Right atrium auricular region (tissue), 2 donors: ENCODE data around the gene KIT. TPM values are rescaled to one million over a fixed set of nuclear protein-coding genes. Genes with fewer than 3 reads are reported as not detected.

ENCODE experiments used
- DNase-seq: peaks from one replicate; pipeline ENCODE4 v3.0.0-alpha.2; 2019; ENCODE audit warnings: low spot score
- H3K27ac ChIP-seq, 2 donors: fragments of 200-600 bp; sonication (generic); 1 replicate in 1 of 2; 2 replicates in 1 of 2; pipeline ENCODE4 v1.5.1; 2016 to 2019
- H3K27me3 ChIP-seq, 2 donors: fragments of 200-600 bp; sonication (generic); one replicate each; pipeline versions ENCODE4 v1.5.1 to v1.6.0; 2017 to 2019
- H3K36me3 ChIP-seq: fragments of 200-600 bp; sonication (generic); one replicate; pipeline ENCODE4 v1.5.1; 2016
- H3K4me1 ChIP-seq, 2 donors: fragments of 200-600 bp; sonication (generic); one replicate each; pipeline versions ENCODE4 v1.5.1 to v1.6.0; 2017 to 2019
- H3K4me3 ChIP-seq, 2 donors: fragments of 200-600 bp; sonication (generic); 1 replicate in 1 of 2; 2 replicates in 1 of 2; pipeline ENCODE4 v1.5.1; 2017 to 2019; ENCODE audit warnings: mild to moderate bottlenecking in 1 of 2, moderate library complexity in 1 of 2
- H3K9me3 ChIP-seq, 2 donors: fragments of 200-600 bp; sonication (generic); one replicate each; pipeline ENCODE4 v1.5.1; 2019
- CTCF ChIP-seq, 2 donors: fragments of 200-600 bp; sonication (generic); IDR thresholded peaks; one replicate each; pipeline ENCODE4 v1.5.1; 2019; ENCODE audit warnings: antibody characterized with exemption in 2 of 2
- total RNA-seq, 2 donors: library from RNA; depleted of rRNA; stranded (reverse); fragments of >200 nt; gene quantifications; one replicate each; pipeline ENCODE4 v1.1.0, GENCODE V29; 2016

Gene KIT
- total RNA-seq, 2 donors from 2014 or later: 1.5 to 2.6 TPM

GRCh38 chr4:54669831-54670230 lies 12.1 kb downstream of the KIT start:
- H3K36me3 ChIP-seq: no peaks in the 10 kb centered on the region
- no peaks in the 10 kb centered on the region for H3K9me3 ChIP-seq
- no peak for TF ChIP-seq CTCF (IDR thresholded peaks at IDR 0.05)
- H3K27me3 ChIP-seq: no peaks in the 10 kb centered on the region
- no peak overlapping the region for H3K4me3 ChIP-seq
- no peaks in the 10 kb centered on the region for H3K4me1 ChIP-seq
- no peak overlapping the region for H3K27ac ChIP-seq
- no peak for DNase-seq

GRCh38 chr4:54675721-54676461 lies 18.1 kb downstream of the KIT start:
- no peaks in the 10 kb centered on the region for H3K9me3 ChIP-seq
- no peak overlapping the region for H3K27ac ChIP-seq
- no peaks in the 10 kb centered on the region for H3K27me3 ChIP-seq
- DNase-seq: no peak
- no peaks in the 10 kb centered on the region for H3K36me3 ChIP-seq
- no peak overlapping the region for H3K4me3 ChIP-seq
- no peaks in the 10 kb centered on the region for H3K4me1 ChIP-seq
- TF ChIP-seq CTCF (IDR thresholded peaks at IDR 0.05): no peak

GRCh38 chr4:54676658-54677057 lies 18.9 kb downstream of the KIT start:
- H3K27ac ChIP-seq: no peak overlapping the region

GRCh38 chr4:54677416-54677815 lies 19.7 kb downstream of the KIT start:
- Histone ChIP-seq H3K4me1 (no peaks in the 10 kb centered on the region), H3K36me3 (no peaks in the 10 kb centered on the region), H3K4me3 (no peak overlapping the region), H3K9me3 (no peaks in the 10 kb centered on the region), H3K27ac (no peak overlapping the region), H3K27me3 (no peaks in the 10 kb centered on the region)
- no peak for TF ChIP-seq CTCF (IDR thresholded peaks at IDR 0.05)
- DNase-seq: no peak

More at GRCh38 chr4:54676658-54677057, 18.9 kb downstream of the KIT start:
- H3K36me3 ChIP-seq: no peaks in the 10 kb centered on the region
- no peaks in the 10 kb centered on the region for H3K9me3 ChIP-seq
- H3K27me3 ChIP-seq: no peaks in the 10 kb centered on the region
- no peak overlapping the region for H3K4me3 ChIP-seq
- TF ChIP-seq CTCF (IDR thresholded peaks at IDR 0.05): no peak
- no peaks in the 10 kb centered on the region for H3K4me1 ChIP-seq
- no peak for DNase-seq

GRCh38 chr4:54677853-54678650 lies 20.3 kb downstream of the KIT start:
- Histone ChIP-seq H3K9me3 (no peaks in the 10 kb centered on the region), H3K27ac (no peak overlapping the region), H3K36me3 (no peaks in the 10 kb centered on the region), H3K4me1 (no peaks in the 10 kb centered on the region), H3K4me3 (no peak overlapping the region), H3K27me3 (no peaks in the 10 kb centered on the region)
- no peak for TF ChIP-seq CTCF (IDR thresholded peaks at IDR 0.05)
- no peak for DNase-seq
